Femur (tissue), 1 donor: Measurements from ENCODE around the gene NR1H2.
"Not testable (repeated sequence)": the region's sequence is repeated elsewhere in the genome, so short reads cannot be mapped to it uniquely, and the experiment has no call there.

Experiments used
- DNase-seq: peaks from one replicate; pipeline ENCODE4 v3.0.0-alpha.2; 2017

The NR1H2 gene

DNA sequence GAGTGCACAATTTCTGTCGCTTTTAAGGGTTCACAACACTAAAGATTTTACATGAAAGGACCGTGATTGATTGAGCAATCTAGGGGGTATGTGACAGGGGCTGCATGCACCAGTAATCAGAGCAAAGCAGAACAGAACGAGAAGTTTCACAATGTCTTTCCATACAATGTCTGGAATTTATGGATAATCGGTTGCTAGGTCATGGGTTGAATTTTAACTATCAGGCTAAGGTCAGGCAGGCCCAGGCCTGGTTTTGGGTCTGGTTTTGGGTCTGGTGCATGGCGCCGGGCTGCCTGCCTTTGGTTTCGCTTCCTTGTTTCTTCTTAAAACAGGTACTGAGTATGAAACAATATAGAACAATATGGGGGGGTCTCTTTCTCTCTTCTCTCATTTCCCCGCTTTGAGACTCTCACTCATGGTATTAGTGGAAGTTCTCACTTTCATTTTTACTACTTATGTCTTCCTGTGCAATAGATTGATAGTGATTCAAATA lies 29.1 kb upstream of the NR1H2 start:
- not testable (repeated sequence) for DNase-seq

DNA sequence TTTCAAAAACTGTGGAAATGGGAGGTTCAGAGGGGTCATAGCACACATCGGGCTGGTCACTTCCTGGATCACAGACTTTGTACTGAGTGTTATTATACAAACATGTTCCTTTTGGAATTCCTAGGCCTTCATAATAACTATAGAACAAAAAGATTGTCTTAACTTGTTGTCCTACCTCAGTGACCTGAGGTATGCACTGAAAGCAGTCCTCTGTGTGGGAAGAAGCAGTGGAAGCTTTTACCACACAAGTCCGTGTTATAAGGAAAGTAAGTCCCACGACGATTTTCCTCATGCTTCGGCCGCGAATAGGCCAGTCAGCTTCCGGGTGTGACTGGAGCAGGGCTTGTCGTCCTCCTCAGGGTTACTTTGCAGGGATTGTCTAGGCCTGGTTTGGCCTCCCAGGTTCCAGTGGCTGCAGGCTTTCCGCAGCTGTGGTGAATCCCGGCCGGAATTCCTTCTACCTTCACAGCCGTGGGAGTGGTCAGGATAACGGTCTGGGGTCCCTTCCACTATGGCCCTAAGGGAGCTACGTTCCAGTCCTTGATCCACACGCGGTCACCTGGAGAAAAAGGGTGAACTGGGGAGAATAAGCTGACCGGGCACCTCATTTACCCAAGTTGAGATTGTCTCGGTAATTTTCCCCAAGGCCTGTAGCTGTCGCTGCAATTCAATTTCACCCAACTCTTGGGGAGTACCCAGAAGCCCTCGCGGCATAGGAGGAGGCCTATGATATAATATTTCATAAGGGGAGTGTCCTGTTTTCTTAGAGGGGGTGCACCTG lies 26.8 kb upstream of the NR1H2 start:
- no peak for DNase-seq

DNA sequence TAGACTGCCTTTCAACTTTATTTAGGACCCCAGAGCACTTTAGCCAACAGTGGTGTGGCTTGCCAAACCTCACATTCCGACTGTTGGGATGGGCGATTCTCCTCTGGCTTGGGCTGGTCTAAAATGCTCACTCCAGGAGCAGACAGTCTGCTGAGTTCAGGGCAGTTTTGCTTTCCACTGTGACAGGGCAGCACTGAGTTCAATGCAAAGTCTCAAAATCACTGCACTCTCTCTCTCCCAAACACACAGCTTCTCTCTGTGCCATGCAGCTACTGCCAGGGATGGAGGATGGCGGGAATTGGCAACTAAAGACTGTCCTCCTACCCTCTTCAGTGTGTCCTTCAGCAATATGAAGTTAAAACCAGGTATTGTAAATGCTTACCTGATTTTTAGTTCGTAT lies 24.0 kb upstream of the NR1H2 start:
- no peak for DNase-seq

DNA sequence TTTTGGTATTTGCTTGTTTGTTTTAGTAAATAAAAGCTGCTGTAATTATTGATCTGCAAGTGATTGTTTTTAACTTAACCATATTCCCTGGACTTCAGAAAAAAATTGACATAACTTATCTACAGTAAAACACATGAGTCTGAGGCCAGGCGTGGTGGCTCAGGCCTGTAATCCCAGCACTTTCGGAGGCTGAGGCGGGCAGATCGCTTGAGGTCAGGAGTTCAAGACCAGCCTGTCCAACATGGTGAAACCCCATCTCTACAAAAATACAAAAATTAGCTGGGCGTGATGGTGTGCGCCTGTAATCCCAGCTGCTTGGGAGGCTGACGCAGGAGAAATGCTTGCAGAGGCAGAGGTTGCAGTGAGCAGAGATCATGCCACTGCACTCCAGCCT lies 22.8 kb upstream of the NR1H2 start:
- not testable (repeated sequence) for DNase-seq

DNA sequence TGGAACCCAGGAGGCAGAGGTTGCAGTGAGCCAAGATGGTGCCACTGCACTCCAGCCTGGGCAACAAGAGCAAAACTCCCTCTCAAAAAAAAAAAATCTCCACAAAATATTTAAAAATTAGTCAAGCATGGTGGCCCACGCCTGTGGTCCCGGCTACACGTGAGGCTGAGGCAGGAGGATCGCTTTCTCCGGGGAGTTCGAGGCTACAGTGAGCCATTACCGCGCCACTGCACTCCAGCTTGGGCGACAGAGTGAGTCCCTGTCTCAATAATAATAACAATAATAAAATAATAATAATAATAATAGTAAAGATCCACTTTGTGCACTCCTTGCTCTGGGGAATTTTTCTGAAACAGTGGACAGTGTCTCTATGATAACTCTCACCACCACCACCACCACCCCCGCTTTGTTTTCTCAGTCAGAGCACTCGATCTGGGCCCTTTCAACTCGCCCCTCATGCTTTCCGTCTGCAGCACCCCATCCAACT lies 19.5 kb upstream of the NR1H2 start:
- no peak for DNase-seq

DNA sequence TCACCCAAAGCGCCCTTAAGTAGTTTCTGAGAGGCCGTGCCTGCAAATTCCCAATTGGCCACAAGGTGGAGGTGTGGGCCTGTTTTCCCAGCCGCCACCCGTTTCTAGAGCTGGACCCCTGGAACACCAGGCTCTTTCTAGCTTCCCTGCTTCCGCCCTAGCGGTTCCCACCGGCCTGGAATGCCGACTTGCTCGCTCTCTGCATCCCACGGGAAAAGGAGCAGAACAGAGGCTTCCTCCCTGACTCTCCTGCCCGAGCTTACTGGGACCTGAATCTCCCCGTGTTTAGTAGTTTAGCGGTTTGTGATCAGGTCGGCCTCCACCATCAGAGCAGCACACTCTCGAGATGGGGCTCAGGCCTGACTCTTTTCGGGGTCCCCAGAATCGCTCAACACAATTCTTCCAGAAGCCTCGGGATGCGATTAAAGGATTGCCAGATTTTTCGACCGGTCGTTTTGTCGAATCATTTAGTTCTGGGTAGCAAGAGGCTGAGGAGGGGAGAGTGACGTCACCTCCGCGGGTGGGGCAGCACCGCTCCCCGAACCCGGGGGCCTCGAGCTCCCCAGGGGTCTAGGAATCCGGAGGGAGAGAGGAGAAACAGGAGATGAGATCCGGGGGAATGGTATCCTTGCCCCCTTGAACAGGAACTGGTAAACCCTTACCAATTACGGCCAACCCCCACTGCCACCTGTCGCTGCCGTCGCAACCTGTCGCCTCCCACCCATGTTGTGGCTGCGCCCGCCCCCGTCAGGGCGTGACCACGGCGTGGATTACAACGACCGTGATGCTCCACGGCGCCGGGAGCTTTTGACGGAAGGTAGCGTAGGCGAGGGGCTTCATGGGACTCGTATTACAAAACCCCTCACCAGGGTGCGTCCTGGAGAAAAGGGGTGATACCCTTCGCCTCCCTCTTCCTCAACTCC lies 18.8 kb upstream of the NR1H2 start:
- DNase-seq: peak; percentile 80

DNA sequence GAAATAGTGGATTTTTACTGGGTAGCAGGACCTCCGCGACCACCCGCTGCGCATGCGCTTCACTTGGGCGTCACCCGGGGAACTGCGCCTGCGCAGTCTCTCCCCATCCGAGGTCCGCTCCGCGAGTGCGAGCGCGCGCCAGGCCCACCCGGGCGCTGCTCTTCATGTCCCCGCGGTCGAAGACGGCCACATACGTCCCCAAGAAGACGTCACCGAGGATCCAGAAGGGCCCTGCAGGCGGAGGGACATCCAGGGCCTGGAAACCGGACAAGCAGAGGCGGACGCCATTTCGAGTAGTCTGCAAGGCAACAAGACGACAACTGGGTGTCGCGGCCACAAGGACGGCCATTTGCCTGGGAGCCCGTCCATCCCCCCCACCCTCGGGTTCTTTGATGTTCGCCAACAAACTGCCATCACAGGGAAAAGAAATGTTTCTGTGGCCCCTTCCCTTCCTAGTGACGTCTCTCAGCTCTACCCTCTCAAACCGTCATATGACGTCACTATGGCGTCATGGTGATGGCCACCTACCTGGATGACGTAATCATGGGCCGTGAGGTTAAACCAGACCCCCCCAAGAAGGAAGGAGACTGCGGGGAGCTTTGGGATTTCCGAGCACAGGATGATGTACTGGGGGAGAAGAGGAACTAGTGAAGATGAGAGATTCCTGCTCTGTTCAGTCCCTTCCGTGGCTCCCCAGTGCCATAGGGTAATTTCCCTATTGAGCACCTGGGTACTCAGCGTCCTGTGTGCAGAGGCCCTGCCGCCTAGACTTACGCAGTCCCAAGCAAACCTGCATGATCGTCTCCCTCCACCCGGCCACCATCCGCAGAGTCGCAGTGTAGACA lies 17.6 kb upstream of the NR1H2 start:
- peak; percentile 82 for DNase-seq

DNA sequence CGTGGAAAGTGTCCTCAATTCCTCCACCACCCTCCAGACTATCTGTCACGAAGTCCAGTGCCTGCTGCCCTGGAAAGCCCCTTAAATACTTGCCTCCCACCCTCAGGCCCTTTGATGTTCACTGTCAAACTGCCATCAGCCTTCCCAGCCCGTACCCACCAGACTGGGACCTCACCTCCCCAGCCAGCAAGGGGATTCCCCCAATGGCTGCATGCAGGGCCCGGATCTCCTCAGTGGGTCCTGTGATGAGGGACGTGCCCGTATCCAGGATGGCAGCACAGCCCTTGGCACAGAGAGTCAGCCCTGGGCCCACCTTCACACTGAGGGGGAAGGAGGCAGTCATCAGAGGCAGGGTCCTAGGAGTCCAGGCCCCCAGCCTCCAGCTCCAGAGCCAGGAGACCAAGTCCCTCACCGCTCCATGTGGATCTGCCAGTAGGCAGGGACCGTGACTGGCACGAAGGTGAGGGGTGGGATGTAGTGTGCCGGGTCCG lies 16.9 kb upstream of the NR1H2 start:
- DNase-seq: no peak

DNA sequence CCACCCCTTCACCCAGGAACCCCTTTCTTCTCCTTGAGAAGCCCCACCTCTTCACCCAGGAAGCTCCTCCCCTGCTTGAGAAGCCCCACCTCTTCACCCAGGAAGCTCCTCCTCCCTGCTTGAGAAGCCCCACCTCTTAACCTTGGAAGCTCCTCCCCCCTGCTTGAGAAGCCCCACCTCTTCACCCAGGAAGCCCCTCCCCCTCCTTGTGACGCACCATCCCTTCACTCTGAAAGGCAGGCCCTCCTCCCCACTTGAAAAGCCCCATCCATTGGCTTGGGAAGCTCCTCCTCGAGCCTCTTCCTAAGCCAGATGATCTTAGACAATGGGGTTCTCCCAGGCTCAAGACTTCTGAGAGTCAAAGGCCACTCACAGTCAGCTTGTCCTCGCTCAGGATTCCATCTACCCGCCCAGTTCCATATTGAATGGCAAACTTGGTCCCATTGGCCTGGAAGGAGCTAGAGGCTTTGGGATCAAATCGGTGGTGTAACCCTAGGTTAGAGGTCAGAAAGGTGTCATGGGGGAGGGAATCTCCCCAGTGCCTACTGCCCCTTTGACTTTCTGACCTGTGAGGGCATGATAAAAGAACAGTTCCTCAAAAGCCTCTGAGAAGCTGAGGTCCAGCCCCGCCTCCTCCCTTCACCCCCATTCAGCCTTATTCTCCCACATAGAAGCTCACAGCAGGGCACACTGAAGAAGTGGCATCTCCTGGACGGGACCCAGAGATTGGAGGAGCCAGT lies 14.8 kb upstream of the NR1H2 start:
- DNase-seq: no peak

DNA sequence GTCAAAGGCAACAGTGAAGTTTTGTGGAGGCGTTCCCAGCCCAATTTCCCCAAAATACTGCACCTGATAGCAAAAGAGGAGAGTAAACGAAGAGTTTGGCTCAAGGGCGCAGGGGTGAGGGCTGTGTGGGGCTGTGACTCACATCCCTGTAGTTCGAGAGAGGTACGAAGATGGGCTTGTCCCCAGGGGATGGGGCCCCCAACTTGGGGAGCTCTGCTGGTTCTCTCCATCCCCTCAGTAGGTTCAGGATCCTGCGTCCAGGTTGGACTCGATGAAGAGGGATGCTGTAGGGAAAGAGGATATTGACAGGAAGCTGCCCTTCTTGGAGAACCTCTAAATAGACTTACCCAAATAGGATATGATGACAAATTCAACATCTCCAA lies 14.2 kb upstream of the NR1H2 start:
- DNase-seq: no peak

DNA sequence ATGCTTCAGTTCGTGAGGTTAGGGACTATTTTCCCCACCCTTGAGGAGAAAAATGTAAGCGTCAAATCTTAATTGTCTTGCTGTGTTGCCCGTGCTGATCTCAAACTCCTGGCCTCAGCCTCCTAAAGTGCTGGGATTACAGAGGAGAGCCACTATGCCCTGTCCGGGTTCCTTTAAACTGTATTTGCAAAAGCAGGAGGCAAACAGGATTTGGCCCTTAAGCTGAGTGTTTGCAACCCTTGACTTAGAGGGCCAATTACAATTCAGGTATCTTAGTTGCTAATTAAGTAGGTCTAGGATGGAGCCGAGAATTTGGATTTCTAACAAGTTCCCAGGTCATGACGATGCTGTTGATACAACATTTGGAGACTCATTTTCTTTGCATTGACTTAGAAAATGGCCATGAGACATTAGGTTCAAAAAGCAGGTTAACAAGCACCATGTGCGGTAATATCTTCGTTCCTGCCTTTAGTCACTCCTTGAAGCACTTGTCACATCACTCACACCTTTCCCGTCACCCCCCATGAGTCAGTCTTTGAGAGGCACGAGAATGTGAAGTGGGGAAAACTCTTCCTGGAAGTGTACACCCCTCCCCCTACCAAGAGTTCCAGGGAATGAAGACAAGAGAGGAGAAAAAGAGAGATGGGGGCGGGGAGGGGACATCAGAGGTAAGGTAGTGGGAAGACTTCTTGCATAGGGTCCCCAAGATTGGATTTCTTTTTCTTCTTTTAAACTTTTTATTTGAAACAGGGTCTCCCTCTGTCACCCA lies 13.4 kb upstream of the NR1H2 start:
- no peak for DNase-seq

DNA sequence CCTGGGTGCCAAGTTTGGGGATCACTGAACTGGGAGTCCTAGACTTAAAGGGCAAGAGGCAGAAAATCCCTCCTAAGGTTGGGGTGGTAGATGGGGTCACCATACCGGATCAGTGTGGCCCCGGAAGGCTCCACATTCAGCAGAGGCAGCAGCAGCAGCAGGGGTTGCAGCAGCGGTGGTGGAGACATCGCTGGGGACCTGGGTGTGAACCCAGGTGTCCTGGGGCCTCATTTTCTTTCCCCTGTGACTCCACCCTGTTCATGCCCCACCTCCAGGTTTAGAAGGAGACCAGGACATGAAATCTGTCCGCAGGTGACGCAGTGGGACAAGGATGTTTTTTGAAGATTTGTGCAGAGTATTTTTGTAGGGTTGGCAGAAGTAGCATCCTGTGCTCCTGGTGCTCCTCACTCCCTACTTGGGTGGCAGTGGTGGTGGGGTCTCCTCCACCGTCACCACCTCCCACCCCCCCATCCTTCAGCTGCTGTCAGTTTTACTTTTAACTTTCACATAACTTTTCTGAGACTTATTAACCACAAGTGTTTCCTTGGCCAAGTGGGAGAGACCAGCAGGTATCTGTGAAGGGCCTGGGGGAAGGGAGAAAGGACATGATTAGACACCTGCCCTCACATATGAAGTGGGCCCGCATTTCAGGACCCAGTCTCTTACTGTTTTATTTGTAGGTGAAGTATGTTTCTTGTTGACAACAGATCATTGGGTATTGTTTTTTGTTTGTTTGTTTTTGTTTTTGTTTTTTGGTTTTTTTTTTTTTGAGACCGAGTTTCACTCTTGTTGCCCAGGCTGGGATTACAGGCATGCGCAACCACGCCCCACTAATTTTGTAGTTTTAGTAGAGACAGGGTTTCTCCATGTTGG lies 10.6 kb upstream of the NR1H2 start, which contains the start of gene NAPSA:
NAPSA (minus strand) TSS at position 206 of the 873 bp plus-strand sequence; CDS start at position 188, 18 bp downstream.
- DNase-seq: no peak

DNA sequence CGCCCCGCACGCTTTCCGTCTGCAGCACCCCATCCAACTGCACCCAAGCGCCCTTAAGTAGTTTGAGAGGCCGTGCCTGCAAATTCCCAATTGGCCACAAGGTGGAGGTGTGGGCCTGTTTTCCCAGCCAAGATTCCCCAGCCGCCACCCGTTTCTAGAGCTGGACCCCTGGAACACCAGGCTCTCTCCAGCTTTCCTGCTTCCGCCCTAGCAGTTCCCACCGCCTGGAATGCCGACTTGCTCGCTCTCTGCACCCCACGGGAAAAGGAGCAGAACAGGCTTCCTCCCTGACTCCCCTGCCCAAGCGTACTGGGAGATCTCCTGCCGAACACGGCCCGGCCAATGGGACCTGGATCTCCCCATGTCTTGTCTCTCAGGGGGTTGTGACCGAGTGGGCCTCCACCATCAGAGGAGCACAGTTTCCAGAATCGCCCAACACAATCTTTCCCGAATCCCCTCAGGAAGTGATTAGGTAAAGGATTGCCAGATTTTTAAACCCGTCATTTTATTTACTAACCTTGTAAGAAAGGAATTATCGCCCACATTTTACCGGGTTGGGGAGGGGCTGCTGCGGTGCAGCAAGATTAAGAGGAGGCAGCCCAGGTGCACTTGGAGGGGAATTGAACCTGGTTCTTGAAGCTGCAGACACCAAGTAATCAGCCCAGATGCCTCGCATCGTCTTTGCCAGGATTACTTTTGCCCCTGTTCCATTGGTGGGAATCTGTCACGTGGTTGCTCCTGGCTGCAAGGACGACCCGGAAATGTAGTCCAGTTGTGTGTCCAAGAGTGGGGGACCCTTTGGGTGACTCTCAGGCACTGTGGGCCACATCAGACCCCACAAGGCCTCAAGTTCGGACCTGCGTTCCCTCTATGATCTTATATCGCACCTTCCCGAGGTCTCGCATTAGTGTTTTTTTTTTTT lies 7.3 kb upstream of the NR1H2 start:
- DNase-seq: peak; percentile 91

DNA sequence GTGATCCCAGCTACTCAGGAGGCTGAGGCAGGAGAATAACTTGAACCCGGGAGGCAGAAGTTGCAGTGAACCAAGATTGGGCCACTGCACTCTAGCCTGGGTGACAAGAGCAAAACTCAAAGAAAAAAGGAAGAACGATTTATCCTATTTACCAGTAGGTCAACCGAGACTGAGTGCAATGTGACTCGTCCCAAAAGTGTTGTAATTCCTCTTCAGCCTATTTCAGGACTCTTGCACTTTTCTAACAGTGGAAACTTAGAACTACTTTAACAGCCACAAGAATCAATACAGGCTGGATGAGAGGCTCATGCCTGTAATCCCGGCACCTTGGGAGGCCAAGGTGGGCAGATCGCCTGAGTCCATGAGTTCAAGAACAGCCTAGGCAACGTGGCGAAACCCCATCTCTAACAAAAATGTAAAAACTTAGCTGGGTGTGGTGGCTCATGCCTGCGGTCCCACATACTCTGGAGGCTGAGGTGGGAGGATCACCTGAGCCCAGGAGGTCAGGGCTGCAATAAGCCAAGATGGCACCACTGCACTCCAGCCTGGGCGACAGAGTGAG lies 4.3 kb upstream of the NR1H2 start:
- DNase-seq: no peak

DNA sequence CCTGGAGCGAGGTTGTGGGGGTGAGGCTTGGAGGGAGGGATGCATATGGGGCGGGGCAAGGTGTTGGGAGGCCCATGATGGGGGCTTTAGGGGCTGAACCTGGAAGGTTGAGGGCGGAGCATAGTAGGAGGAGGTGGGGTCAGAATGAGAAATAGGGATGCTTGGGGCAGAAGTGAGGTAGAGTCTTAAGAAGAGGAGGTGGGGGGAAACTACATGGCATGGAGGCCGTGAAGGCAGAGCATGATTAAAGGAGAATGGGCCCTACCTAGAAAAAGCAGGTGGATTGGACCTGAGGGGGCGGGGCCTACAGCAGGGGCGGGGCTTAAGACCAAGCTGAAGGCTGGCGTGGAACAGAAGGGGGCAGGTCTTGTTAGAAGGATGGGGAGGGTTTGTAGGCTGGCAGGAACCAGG lies 799 bp downstream of the NR1H2 start:
- peak; percentile 52 for DNase-seq

DNA sequence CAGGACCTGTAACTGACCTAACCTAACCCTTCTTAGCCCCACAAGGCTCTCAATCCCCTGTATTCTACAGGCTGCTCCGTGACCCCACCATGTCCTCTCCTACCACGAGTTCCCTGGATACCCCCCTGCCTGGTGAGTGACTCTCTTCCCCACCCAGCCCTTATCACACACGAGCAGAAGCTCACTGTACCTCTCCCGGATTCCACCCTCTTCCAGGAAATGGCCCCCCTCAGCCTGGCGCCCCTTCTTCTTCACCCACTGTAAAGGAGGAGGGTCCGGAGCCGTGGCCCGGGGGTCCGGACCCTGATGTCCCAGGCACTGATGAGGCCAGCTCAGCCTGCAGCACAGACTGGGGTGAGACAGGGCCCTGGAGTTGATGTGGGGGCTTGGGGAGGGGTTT lies 1.3 kb downstream of the NR1H2 start:
- DNase-seq: no peak

DNA sequence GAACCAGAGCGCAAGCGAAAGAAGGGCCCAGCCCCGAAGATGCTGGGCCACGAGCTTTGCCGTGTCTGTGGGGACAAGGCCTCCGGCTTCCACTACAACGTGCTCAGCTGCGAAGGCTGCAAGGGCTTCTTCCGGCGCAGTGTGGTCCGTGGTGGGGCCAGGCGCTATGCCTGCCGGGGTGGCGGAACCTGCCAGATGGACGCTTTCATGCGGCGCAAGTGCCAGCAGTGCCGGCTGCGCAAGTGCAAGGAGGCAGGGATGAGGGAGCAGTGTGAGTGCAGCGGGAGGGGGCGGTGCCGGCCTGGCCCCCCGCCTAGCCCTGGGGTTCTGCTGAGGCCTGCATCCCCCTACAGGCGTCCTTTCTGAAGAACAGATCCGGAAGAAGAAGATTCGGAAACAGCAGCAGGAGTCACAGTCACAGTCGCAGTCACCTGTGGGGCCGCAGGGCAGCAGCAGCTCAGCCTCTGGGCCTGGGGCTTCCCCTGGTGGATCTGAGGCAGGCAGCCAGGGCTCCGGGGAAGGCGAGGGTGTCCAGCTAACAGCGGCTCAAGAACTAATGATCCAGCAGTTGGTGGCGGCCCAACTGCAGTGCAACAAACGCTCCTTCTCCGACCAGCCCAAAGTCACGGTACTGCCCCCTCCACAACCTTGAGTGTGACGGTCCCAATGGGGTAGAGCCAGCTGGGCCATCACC lies 2.1 kb downstream of the NR1H2 start:
- no peak for DNase-seq

DNA sequence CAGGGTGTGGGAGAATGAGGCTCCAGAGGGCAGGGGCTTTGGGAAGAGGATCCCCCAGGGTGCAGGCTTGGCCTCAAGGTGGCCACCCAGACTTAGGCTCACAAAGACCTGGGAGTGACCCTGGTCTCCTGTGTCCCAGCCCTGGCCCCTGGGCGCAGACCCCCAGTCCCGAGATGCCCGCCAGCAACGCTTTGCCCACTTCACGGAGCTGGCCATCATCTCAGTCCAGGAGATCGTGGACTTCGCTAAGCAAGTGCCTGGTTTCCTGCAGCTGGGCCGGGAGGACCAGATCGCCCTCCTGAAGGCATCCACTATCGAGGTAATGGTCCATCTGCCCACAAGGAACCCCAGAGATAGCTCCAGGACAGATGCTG lies 2.6 kb downstream of the NR1H2 start:
- no peak for DNase-seq
